CD4-positive, alpha-beta T cell treated with Interferon alpha-2 for 1 hour (primary cell): ENCODE data around the gene ZSWIM5.
"Not testable (repeated sequence)": the region's sequence is repeated elsewhere in the genome, so short reads cannot be mapped to it uniquely, and the experiment has no call there.

ENCODE experiments used
- DNase-seq, 2 donors: peaks; one replicate each; pipeline ENCODE4 v3.0.0-alpha.2; 2020 to 2022

The ZSWIM5 gene

DNA sequence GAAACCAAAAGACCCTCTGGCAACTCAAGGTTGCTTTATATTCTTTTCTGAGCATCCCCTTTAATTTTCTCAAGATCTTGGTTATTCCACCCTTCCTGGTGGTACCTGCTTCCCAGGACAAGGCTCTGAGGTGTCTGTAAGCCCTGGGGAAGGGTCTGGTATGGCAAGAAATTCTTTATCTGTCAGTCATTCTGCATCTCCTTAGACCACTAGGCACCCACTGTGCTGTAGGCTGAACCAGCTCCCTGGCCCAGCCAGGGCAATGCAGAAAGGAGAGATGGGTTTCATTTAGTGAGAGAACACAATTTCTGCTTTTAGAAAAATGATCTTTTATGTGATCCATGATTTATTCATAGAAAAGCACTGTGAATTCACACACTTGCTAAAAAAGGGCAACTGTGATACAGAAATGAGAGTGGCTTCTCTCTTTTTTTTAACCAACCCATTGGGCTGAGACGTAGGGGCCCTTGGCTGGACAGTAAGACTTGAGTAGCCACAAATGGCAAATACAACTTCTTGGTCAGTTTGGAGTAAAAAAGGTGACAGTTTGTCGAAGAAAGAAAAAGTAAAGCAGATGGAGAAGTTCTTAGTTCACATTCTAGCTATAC is 190.2 kb downstream of the ZSWIM5 start:
- no peak for DNase-seq

GRCh38 chr1:45015683-45016082 is 190.7 kb downstream of the ZSWIM5 start:
- DNase-seq = no peak

DNA sequence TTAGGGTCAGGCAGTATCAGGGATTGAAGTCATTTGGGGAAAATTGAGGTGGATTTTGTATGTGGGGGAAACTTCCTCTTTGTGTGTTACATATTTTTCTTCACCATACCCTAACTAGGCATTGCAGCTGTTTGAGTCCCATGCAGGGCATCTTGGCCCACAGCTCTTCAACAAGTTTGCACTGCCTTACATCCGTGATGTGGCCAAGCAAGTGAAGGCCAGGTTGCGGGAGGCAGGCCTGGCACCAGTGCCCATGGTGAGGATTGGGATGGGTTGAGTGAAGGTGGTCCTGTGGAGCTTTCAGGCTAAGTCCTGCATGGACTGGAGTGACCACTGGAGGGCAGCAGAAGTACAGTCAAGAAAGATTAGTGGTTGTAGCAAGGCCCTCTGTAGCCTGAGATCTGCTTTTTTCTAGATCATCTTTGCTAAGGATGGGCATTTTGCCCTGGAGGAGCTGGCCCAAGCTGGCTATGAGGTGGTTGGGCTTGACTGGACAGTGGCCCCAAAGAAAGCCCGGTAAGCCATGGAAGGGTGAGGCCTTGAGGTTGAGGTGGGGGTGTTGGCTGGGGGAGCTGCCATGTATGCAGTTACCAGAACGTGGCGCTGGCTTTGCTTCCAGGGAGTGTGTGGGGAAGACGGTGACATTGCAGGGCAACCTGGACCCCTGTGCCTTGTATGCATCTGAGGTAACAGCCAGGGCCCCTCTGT is 191.9 kb downstream of the ZSWIM5 start:
- peak; percentile 82 to 86 for DNase-seq

DNA sequence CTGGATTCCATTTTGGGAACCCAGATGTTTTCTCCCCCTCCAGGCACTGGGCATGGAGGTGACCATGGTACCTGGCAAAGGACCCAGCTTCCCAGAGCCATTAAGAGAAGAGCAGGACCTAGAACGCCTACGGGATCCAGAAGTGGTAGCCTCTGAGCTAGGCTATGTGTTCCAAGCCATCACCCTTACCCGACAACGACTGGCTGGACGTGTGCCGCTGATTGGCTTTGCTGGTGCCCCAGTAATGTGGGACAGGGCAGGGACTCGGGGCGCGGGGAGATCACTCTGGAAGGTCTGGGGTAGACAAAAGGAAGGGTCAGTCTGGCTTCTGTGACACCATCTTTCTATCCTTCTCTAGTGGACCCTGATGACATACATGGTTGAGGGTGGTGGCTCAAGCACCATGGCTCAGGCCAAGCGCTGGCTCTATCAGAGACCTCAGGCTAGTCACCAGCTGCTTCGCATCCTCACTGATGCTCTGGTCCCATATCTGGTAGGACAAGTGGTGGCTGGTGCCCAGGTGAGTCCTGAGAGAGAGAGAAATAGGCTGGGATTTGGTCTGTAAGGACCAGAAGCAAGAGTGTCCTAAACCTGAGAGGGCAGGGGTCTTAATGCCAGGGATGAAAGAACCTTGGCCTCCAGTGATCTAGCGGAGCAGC is 192.7 kb downstream of the ZSWIM5 start:
- no peak for DNase-seq

GRCh38 chr1:45012639-45013278 is 193.6 kb downstream of the ZSWIM5 start:
- DNase-seq = peak in 1 of 2 donors; percentile 24

DNA sequence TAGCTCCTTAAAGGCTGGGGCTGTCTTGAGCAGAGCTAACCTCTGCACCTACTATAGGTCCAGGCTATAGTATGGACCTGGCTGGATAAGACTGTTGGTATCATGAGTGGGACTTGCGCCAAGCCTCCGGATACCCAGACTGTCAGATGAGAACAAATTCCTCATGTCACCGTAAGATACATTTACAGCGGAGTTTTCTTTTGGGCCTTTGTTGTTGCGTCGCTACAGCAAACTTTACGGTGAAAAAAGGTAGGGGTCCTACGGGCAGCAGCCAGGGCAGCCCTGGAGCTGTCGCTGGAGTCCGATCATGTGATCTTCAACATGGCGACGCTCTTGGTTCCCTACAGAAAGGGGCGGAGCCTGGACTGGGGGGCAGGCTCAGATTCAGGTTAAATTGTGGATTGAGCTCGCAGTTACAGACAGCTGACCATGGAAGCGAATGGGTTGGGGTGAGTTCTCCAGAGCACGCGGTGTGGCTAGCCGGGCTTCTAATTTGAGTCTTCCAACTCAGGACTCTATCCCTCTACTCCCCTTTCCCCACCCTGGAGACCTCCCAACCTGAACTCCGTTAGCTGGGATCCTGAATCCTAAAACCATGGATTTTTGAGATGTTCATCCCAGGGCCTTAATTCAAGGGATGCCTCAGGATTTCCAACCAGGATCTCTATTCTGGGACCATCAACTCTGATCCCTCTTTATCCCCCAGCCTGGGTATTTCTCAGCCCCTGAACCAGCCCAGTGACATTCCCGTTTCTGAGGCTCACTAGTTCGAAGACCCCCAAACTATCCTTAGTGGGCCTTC is 194.4 kb downstream of the ZSWIM5 start, which contains the start of gene UROD:
Gene UROD (plus strand): TSS at position 418 of the 802 bp plus-strand sequence. CDS start 12 bp downstream, at position 430.
- peak; percentile 90 to 92 for DNase-seq

DNA sequence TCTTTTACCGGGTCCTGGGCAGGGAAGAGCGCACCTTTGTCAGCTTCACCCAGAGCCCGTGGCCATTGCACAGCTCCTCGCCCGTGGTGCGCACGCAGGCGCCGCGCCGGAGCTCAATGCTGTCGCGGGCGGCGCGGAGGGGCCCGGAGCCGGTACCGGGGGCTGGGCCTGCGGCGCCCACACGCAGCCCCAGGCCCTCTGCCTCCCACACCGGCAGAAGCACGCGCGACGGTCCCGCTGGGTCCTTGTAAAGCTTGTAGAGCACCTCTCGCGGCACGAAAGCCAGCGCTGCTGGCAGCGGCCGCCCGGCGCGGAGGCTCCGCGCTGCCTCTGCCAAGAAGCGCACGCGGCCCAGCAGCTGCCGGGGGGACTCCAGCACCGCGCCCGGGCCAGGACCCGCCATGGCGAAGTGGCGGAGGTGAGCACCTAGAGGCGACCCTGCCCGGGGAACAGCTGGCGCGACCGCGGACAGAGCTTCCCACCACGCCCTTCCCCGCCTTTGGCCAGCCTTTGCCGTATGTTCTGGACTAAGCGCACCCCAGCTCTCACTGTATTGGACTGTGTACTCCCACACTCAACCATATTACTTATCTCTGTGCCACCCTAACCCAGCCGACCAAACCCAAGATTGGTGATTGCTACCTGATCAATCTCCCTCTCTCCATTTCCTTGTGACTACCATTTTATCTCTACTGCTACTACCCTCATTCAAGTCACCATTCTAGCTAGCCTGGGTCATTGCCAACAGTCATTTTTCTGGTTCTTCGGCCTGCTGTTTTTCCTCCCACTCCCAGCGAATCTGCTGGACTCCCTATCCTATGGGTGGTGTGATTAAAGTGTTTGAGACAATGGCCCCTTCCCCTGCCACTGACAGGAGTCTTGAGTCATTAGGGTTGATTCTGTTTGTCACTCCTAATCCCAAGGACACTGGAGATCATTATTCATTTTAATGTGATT is 195.3 kb downstream of the ZSWIM5 start, which contains the start of gene HECTD3:
Gene HECTD3 (minus strand): TSS at position 470 of the 957 bp plus-strand sequence. CDS start 67 bp downstream, at position 403.
- peak; percentile 60 to 79 for DNase-seq

GRCh38 chr1:45009956-45010854 is 196.2 kb downstream of the ZSWIM5 start:
- peak in 1 of 2 donors; percentile 27 for DNase-seq

DNA sequence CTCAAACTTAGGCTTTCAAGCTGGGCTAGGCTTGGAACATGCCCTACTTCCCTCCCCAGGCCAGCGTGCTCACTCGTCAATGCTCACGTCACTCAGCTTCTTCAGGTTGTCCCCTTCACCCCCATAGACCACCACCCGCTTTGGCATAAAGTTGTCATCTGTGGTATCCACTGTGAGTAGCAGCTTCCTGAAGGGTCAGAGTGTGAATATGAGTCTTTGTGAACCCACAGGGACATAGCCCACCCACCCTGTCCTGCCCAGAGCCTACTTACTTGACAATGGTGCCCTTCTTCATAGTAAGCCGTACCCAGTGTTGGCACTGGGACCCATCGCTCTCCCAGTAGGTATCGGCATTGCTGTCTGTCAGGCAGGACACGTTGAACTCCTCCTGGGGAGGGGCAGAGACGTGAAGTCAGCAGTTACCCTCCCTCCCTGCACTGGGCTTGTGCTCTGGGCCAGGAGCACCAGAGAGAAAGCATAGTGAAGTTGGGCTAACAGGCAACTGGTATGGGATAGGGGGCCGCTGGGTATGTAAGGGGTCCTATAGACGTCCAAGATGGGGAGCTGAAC is 197.0 kb downstream of the ZSWIM5 start:
- DNase-seq = no peak

DNA sequence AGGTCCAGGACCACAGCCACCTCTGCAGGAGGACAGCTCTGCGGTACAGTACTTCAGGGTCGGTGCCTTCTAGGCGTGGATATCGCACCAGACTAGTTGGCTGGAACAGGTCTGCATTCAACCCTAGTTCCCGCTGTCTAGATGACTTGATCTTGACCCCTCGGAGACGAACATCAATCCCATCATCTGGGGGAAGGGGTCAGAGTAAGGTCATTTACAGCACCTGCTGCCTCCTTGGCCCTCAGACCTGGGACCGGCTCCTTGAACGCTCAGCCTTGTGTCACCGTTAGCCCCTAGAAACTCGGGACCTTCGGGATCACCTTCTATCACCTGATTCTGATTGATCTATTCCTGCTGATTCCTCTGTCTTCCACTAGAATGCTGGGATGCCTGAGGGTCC is 197.9 kb downstream of the ZSWIM5 start:
- DNase-seq = no peak

GRCh38 chr1:45008076-45008475 is 198.3 kb downstream of the ZSWIM5 start:
- no peak for DNase-seq

- no peak for DNase-seq
These were observed 199.1 kb downstream of the ZSWIM5 start for GRCh38 chr1:45007311-45007710.

DNA sequence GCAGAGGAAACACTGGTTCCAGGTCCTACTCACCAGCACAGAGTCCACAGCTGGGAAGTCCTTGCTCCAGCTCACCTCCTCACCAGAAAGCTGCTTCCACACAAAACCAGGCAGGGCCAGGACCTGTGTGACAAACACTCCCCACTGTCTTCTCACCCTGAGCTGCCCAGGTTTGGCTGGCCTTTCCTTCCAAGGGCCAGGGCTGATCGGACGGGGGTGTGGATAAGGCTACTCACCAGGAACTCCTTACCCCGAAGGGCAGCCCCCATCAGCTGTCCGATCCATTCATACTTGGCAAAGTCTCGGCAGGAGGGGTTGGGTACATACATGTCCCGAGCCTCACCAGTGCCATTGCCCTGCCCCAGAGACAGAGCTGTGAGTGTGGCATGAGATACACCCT is 200.6 kb downstream of the ZSWIM5 start:
- DNase-seq = no peak

GRCh38 chr1:45004281-45004920 is 202.0 kb downstream of the ZSWIM5 start:
- no peak for DNase-seq

DNA sequence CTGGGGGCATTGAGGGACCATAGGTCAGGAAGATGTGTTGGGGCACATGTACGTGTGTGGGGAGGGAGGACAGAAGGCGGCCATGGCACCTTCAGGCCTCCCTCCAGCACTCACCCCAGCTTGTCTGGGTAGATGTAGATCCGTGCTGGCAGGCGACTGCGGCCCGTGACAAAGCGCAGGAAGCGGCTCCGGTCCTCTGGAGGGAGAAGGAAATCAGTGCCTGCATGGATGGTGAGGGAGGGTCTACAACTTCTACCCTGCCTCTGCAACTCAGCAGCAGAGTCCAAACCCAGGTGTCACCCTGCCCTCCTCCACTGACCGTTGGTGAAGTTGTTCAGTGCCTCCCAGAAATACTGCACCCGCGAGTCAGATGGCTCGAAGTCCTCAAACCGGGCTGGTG is 202.7 kb downstream of the ZSWIM5 start:
- DNase-seq = no peak

DNA sequence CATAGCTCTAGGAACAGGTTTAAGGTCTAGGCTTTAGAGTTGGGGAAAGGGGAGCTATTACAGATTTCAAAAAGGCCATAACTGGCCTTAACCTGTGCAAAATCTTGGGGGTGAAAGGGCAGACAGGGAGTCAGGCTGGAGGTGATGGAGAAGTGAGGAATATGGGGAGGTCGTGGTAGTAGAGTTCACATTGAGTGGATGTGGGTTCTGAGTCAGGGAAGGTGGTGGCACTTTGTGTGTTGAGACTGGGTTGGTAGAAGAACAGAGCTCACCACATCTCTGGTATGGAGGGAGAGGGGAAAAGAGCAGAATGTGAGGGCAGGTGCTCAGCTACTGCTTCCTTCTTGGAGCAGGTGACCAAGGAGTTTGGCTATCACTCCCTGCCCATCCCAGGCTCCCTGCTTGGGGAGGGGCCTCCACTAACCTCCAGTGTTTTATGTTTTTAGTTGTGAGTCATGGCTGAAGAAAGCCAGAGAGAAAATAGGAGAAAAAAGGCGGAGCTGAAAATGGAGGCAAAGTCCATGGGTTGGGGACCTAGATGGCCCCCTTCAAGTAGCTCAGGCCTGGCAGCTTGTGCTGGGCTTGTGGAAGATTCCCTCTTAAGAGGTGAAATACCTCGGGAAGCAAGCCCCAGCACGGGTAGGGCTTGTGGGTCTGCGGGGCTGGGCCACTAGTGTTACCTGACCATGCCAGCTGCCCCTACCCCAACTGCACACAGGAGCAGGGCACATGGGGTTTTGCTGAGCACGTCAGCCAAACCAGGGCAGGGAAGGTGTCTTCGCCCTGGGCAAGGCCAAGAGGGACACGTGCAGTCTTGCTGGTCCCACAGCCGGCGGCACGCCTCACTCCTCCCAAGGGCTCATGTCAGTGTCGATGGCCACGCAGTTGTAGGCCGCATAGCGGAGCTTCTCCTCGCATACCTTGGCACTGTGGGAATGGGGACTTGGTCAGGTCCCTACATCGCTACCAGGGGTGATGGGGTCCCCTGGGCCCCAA is 203.5 kb downstream of the ZSWIM5 start:
- no peak for DNase-seq

- not testable (repeated sequence) for DNase-seq
These were observed 204.8 kb downstream of the ZSWIM5 start for GRCh38 chr1:45001576-45001975.

DNA sequence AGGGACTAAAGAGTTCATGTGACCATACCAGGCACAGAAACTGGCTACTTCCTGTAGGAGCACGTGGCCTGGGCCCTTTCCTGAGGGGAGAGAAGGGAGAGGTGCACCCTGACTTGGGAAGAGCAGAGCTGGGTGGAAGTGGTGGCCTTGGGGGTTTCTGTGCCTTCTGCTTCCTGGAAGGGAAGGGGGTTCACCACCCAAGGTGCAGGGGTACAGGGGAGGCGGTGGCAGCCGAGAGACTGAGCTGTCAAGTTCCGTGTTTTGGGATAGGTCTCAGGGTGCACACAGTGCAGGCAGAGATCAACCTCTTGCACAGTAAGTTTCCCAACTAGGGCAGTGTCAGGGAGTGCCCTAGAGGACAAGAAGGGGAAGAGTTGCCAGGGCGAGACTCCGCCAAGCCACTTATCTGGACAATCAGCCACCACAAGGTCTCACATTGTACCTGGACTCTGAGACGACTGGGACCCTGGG is 205.4 kb downstream of the ZSWIM5 start:
- DNase-seq = no peak
